Smooth muscle cell (in vitro differentiated cells): ENCODE measurements around the gene PAK1IP1. TPM values are rescaled to one million over a fixed set of nuclear protein-coding genes. Genes with fewer than 3 reads are reported as not detected.

Source experiments
- DNase-seq: peaks from one replicate; lab custom pipeline; 2025; ENCODE audit not compliant: unreplicated experiment; lab: John Stamatoyannopoulos, UW
- H2AFZ ChIP-seq: fragments of 200-600 bp; sonication (generic); 2 replicates; pipeline ENCODE4 v1.6.0; 2016; ENCODE audit warnings: antibody characterized with exemption, low read depth, mild to moderate bottlenecking
- H3F3A ChIP-seq: fragments of 200-600 bp; sonication (generic); 2 replicates; pipeline ENCODE4 v1.6.0; 2017; ENCODE audit warnings: antibody characterized with exemption, low read depth
- H3K27ac ChIP-seq: fragments of 200-600 bp; sonication (generic); 2 replicates; pipeline ENCODE4 v1.5.1; 2016; ENCODE audit warnings: low read depth, mild to moderate bottlenecking
- H3K27me3 ChIP-seq: fragments of 200-600 bp; sonication (generic); 2 replicates; pipeline ENCODE4 v1.6.1; 2016; ENCODE audit warnings: low read depth, mild to moderate bottlenecking
- H3K36me3 ChIP-seq: fragments of 200-600 bp; sonication (generic); 2 replicates; pipeline ENCODE4 v1.5.1; 2016; ENCODE audit warnings: low read depth
- H3K4me1 ChIP-seq: fragments of 200-600 bp; sonication (generic); 2 replicates; pipeline ENCODE4 v1.5.1; 2016; ENCODE audit warnings: low read depth
- H3K4me2 ChIP-seq: fragments of 200-600 bp; sonication (generic); 2 replicates; pipeline ENCODE4 v1.6.0; 2016; ENCODE audit warnings: mild to moderate bottlenecking
- H3K4me3 ChIP-seq: fragments of 200-600 bp; sonication (generic); 2 replicates; pipeline ENCODE4 v1.5.1; 2016; ENCODE audit warnings: mild to moderate bottlenecking
- H3K79me2 ChIP-seq: fragments of 200-600 bp; sonication (generic); 2 replicates; pipeline ENCODE4 v1.6.0; 2016; ENCODE audit warnings: low read depth, mild to moderate bottlenecking
- H3K9ac ChIP-seq: fragments of 200-600 bp; sonication (generic); 2 replicates; pipeline ENCODE4 v1.6.0; 2016; ENCODE audit warnings: low read depth
- H3K9me3 ChIP-seq: fragments of 200-600 bp; sonication (generic); replicated peaks from 2 replicates; pipeline ENCODE4 v1.5.1; 2016; ENCODE audit warnings: low read depth
- H4K20me1 ChIP-seq: fragments of 200-600 bp; sonication (generic); 2 replicates; pipeline ENCODE4 v1.6.0; 2016; ENCODE audit warnings: low read depth
- WGBS: methylation state at CpG from one replicate; pipeline ENCODE4 v1.1.7; 2016; ENCODE audit warnings: low lambda C conversion rate; 5-methylcytosine and 5-hydroxymethylcytosine counted together
- polyA plus RNA-seq: library from polyadenylated mRNA; unstranded; fragments of >200 nt; fragmentation: Nextera tagmentation; extraction: Ambion mirVana; gene quantifications from 2 replicates; pipeline ENCODE4 v1.2.1, GENCODE V29; 2016
- total RNA-seq: library from RNA; depleted of rRNA; stranded (reverse); fragments of >200 nt; gene quantifications from 2 replicates; pipeline ENCODE4 v1.2.3, GENCODE V29; 2014
- TF ChIP-seq, protein P1 (sequence below): fragments of 200-600 bp; sonication (generic); IDR thresholded peaks from 2 replicates; pipeline ENCODE4 v1.5.1; 2017; ENCODE audit warnings: borderline replicate concordance, mild to moderate bottlenecking, antibody characterized with exemption; ENCODE audit not compliant: insufficient read depth, poor library complexity, severe bottlenecking

The PAK1IP1 gene
- total and polyA plus RNA-seq, 2 experiments from 2014 or later, result 20.9 to 22.0 TPM

DNA sequence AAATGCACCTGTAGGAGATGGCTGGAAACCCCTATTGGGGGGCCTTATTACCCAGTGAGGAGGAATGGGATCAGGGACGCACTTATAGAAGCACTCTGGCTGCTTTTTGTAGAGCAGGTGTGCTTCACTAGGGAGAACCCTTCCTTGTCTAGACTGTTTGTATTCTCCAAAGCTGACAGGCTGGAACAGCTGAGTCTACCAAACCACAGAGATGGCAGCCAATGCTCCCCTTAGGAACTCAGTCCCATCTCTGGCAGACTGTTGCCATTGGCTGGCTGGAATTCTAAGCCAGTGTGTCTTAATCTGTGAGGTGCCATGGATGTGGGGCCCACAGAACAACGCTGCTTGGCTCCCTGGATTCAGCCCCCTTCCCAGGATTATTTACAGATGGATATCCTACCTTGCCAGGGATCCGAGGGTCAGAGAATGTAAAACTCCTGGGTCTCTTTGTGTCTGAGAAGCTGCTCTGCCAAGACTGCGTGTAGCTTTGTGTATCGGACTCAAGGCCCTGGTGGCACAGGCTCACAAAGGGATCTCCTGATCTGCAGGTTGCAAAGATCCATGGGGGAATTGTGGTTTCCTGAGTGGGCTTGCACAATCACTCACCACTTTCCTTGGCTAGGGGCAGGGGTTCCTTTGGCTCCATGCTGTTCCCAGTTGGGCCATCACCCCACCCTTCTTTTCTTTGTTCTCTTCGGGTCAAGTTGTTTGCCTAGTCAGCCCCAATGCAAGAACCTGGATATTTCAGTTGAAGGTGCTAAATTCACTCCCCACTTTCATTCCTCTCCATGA is 26.4 kb upstream of the PAK1IP1 start:
- Histone ChIP-seq H3K9me3 (no peaks in the 10 kb centered on the region), H3K27me3 (no peaks in the 10 kb centered on the region), H3K9ac (no peak overlapping the region), H3K4me1 (no peaks in the 10 kb centered on the region), H3K79me2 (no peaks in the 10 kb centered on the region), H3K27ac (no peak overlapping the region), H2AFZ (no peak overlapping the region), H3K4me3 (no peak overlapping the region), H3K4me2 (no peak overlapping the region), H3F3A (no peaks in the 10 kb centered on the region), H3K36me3 (no peaks in the 10 kb centered on the region), H4K20me1 (no peaks in the 10 kb centered on the region)
- TF ChIP-seq, protein P1, sequence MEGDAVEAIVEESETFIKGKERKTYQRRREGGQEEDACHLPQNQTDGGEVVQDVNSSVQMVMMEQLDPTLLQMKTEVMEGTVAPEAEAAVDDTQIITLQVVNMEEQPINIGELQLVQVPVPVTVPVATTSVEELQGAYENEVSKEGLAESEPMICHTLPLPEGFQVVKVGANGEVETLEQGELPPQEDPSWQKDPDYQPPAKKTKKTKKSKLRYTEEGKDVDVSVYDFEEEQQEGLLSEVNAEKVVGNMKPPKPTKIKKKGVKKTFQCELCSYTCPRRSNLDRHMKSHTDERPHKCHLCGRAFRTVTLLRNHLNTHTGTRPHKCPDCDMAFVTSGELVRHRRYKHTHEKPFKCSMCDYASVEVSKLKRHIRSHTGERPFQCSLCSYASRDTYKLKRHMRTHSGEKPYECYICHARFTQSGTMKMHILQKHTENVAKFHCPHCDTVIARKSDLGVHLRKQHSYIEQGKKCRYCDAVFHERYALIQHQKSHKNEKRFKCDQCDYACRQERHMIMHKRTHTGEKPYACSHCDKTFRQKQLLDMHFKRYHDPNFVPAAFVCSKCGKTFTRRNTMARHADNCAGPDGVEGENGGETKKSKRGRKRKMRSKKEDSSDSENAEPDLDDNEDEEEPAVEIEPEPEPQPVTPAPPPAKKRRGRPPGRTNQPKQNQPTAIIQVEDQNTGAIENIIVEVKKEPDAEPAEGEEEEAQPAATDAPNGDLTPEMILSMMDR, result no peak
- WGBS, result 95% methylated on average over 6 of the region's 6 CpGs
- DNase-seq, result no peak

DNA sequence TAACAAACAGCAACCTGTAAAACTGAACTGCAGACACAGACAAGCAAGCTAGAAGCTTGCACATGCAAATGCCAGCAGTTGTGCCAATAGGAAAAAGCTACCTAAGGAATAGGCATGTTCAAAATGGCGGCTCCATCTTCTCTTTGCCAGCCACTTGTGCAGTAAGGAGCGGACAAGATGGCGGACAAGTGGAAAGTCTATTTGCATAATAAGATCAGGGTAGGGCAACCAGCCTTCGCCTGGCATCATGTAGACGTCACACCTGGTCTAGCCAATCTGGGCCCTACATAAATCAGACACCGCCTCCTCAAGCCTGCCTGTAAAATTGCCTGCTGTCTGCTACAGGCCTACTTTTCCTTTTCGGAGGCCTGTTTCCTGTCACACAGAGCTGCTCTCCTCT is 18.4 kb upstream of the PAK1IP1 start:
- no peaks in the 10 kb centered on the region for H4K20me1 ChIP-seq
- no peak overlapping the region for H3K27ac ChIP-seq
- 96% methylated on average over 7 of the region's 7 CpGs for WGBS
- H2AFZ ChIP-seq, result no peak overlapping the region
- H3F3A ChIP-seq, result no peaks in the 10 kb centered on the region
- TF ChIP-seq, protein P1, result no peak
- no peaks in the 10 kb centered on the region for H3K4me1 ChIP-seq
- no peak overlapping the region for H3K9ac ChIP-seq
- H3K27me3 ChIP-seq, result no peaks in the 10 kb centered on the region
- no peak overlapping the region for H3K4me2 ChIP-seq
- DNase-seq, result no peak
- no peak overlapping the region for H3K4me3 ChIP-seq
- H3K9me3 ChIP-seq, result no peaks in the 10 kb centered on the region
- H3K79me2 ChIP-seq, result no peaks in the 10 kb centered on the region
- H3K36me3 ChIP-seq, result no peaks in the 10 kb centered on the region

DNA sequence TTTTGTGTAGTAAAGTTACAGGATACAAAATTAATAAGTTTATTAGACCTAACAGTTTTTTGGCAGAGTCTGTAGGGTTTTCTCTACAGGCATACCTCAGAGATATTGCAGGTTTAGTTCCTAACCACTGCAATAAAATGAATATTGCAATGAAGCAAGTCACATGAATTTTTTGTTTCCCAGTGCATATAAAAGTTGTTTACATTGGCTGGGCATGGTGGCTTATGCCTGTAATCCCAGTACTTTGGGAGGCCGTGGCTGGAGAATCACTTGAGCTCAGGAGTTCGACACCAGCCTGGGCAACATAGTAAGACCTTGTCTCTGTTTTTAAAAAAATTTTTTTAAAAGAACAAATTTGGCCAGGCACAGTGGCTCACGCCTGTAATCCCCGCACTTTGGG is 16.3 kb upstream of the PAK1IP1 start:
- WGBS, result 77% methylated on average over 4 of the region's 4 CpGs

More for the DNA sequence above, 16.3 kb upstream of the PAK1IP1 start:
- Histone ChIP-seq H3K4me2 (no peak overlapping the region), H3K27me3 (no peaks in the 10 kb centered on the region), H3K9ac (no peak overlapping the region), H3K27ac (no peak overlapping the region), H3K9me3 (no peaks in the 10 kb centered on the region), H4K20me1 (no peaks in the 10 kb centered on the region), H3F3A (no peaks in the 10 kb centered on the region), H2AFZ (no peak overlapping the region), H3K79me2 (no peaks in the 10 kb centered on the region), H3K4me1 (no peaks in the 10 kb centered on the region), H3K36me3 (no peaks in the 10 kb centered on the region), H3K4me3 (no peak overlapping the region)
- DNase-seq, result no peak
- TF ChIP-seq, protein P1, result no peak
